Fibroblast of lung (primary cell): ENCODE measurements around the gene CCDC197. TPM values are rescaled to one million over a fixed set of nuclear protein-coding genes. Genes with fewer than 3 reads are reported as not detected.

Experiments
- DNase-seq, 2 donors: peaks; one replicate each; pipeline versions ENCODE4 v3.0.0 to v3.0.0-alpha.2; 2010; ENCODE audit warnings: low read depth in 2 of 2
- H2AFZ ChIP-seq: 2 replicates; pipeline ENCODE4 v1.5.1; 2012; ENCODE audit warnings: low read length, control low read depth, inconsistent platforms
- H3K27ac ChIP-seq: 2 replicates; pipeline ENCODE4 v1.5.1; 2011; ENCODE audit warnings: low read length, control low read depth; ENCODE audit not compliant: insufficient read depth
- H3K27me3 ChIP-seq: 2 replicates; pipeline ENCODE4 v1.5.1; 2011; ENCODE audit warnings: mild to moderate bottlenecking, low read length; ENCODE audit not compliant: control insufficient read depth, insufficient read depth
- H3K36me3 ChIP-seq: 2 replicates; pipeline ENCODE4 v1.5.1; 2011; ENCODE audit warnings: low read length; ENCODE audit not compliant: control insufficient read depth, insufficient read depth
- H3K4me1 ChIP-seq: 2 replicates; pipeline ENCODE4 v1.5.1; 2011; ENCODE audit warnings: low read length; ENCODE audit not compliant: control insufficient read depth, insufficient read depth; ENCODE audit errors: extremely low read depth
- H3K4me2 ChIP-seq: 2 replicates; pipeline ENCODE4 v1.5.1; 2011; ENCODE audit warnings: low read length, control low read depth; ENCODE audit not compliant: insufficient read depth; ENCODE audit errors: extremely low read depth
- H3K4me3 ChIP-seq, 4 experiments: fragments of 200-600 bp in 1 of 4; sonication (generic) in 1 of 4; replicated peaks in 1 of 4; 2 replicates each; pipeline ENCODE4 v1.5.1; 2011 to 2016; ENCODE audit warnings: low read length in 4 of 4, low read depth in 3 of 4, mild to moderate bottlenecking in 3 of 4, control low read depth in 2 of 4, inconsistent platforms in 1 of 4, mixed read lengths in 1 of 4; ENCODE audit not compliant: insufficient read depth in 1 of 4; ENCODE audit errors: control extremely low read depth in 1 of 4
- H3K79me2 ChIP-seq: 2 replicates; pipeline ENCODE4 v1.5.1; 2012; ENCODE audit warnings: mild to moderate bottlenecking, low read length, inconsistent platforms; ENCODE audit not compliant: control insufficient read depth, insufficient read depth
- H3K9ac ChIP-seq: 2 replicates; pipeline ENCODE4 v1.5.1; 2011; ENCODE audit warnings: mild to moderate bottlenecking, low read length, control low read depth; ENCODE audit not compliant: insufficient read depth
- H3K9me3 ChIP-seq: 2 replicates; pipeline ENCODE4 v1.5.1; 2012; ENCODE audit warnings: low read depth, low read length; ENCODE audit not compliant: control insufficient read depth, insufficient read depth
- H4K20me1 ChIP-seq: 2 replicates; pipeline ENCODE4 v1.5.1; 2011; ENCODE audit warnings: low read length; ENCODE audit not compliant: control insufficient read depth, insufficient read depth; ENCODE audit errors: extremely low read depth
- EZH2 ChIP-seq: IDR thresholded peaks from 2 replicates; pipeline ENCODE4 v1.5.1; 2012; ENCODE audit warnings: low read length, control low read depth, mild to moderate bottlenecking; ENCODE audit errors: missing control alignments
- polyA plus RNA-seq, 2 donors: library from polyadenylated mRNA; depleted of rRNA in 1 of 2; stranded (reverse) in 1 of 2; unstranded in 1 of 2; fragments of >200 nt; gene quantifications; 2 replicates each; pipeline ENCODE4 v1.2.1, GENCODE V29; 2011 to 2012; ENCODE audit warnings: missing spikeins in 1 of 2
- total RNA-seq: library from RNA; depleted of rRNA; stranded (reverse); fragments of >200 nt; gene quantifications from 2 replicates; pipeline ENCODE4 v1.2.1, GENCODE V29; 2014
- TF ChIP-seq, protein P1 (sequence below), 2 donors: IDR thresholded peaks in 1 of 2; conservative IDR thresholded peaks in 1 of 2; 1 replicate in 1 of 2; 2 replicates in 1 of 2; pipeline ENCODE4 v1.5.1; 2011 to 2012; ENCODE audit warnings: low read length in 2 of 2, control low read depth in 1 of 2, inconsistent platforms in 1 of 2, low read depth in 1 of 2, mild to moderate bottlenecking in 1 of 2

The CCDC197 gene
- total and polyA plus RNA-seq, 2 donors (not counting 1 experiment from before 2014, with no cell fraction given), result not detected

DNA sequence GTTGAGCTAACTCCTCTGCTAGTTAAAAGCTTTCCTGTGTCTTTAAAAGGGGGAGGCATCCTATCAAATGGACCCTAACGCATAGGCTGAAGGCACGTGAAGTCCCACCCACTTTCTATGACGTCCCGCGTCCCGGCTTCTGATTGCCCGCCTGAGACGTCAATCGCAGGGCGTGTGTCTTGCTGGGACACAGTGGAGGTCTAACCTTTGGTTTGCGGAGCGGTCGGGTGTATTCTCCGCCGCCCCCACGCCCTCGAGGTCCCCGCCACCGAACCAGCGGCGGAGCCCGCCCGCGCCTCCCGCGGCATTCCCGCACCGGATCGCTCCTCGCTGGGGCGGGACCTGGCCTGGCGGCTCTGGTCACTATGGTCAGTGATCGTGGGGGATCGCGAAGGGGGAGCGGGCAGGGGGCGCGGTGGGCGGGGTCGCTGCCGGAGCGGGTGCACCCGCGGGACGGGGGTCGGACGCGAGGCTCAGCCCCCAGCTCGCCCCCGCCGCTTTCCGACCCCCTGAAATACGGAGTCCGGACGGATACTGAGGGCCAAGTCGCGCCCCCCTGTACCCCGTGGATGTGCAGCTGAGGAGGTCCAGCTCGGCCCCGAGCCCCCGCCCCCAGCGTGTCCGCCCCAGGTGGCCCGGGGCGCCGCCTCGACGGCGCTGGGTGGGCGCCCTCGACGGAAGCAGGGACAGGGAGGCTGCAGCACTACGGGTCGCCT, 29.2 kb downstream of the CCDC197 start, which contains the start of gene OTUB2:
Gene OTUB2, plus strand, starts transcription at position 168 of the 716 bp plus-strand sequence. Its CDS starts 198 bp downstream, at position 366.
- Histone ChIP-seq H3K9me3 (no peaks in the 10 kb centered on the region), H2AFZ (peak within 1 kb of the TSS; percentile 68), H3K36me3 (no peaks in the 10 kb centered on the region), H3K4me3 (peak within 1 kb of the TSS; percentile 41 to 66 (median 53)), H3K27me3 (peaks cover 3% of the 10 kb centered on the region), H3K79me2 (no peaks in the 10 kb centered on the region), H3K27ac (no peak within 1 kb of the TSS), H3K9ac (peak within 1 kb of the TSS; percentile 53), H3K4me1 (no peaks in the 10 kb centered on the region), H4K20me1 (no peaks in the 10 kb centered on the region), H3K4me2 (peak within 1 kb of the TSS; percentile 35)
- no peak for TF ChIP-seq EZH2
- TF ChIP-seq, protein P1, sequence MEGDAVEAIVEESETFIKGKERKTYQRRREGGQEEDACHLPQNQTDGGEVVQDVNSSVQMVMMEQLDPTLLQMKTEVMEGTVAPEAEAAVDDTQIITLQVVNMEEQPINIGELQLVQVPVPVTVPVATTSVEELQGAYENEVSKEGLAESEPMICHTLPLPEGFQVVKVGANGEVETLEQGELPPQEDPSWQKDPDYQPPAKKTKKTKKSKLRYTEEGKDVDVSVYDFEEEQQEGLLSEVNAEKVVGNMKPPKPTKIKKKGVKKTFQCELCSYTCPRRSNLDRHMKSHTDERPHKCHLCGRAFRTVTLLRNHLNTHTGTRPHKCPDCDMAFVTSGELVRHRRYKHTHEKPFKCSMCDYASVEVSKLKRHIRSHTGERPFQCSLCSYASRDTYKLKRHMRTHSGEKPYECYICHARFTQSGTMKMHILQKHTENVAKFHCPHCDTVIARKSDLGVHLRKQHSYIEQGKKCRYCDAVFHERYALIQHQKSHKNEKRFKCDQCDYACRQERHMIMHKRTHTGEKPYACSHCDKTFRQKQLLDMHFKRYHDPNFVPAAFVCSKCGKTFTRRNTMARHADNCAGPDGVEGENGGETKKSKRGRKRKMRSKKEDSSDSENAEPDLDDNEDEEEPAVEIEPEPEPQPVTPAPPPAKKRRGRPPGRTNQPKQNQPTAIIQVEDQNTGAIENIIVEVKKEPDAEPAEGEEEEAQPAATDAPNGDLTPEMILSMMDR (conservative IDR thresholded peaks at IDR 0.05 in 1 of 2, IDR thresholded peaks at IDR 0.05 in 1 of 2; ENCODE audit: low read depth in 1 of 2, low read length in 2 of 2), result no peak
- peak; percentile 98 for DNase-seq

DNA sequence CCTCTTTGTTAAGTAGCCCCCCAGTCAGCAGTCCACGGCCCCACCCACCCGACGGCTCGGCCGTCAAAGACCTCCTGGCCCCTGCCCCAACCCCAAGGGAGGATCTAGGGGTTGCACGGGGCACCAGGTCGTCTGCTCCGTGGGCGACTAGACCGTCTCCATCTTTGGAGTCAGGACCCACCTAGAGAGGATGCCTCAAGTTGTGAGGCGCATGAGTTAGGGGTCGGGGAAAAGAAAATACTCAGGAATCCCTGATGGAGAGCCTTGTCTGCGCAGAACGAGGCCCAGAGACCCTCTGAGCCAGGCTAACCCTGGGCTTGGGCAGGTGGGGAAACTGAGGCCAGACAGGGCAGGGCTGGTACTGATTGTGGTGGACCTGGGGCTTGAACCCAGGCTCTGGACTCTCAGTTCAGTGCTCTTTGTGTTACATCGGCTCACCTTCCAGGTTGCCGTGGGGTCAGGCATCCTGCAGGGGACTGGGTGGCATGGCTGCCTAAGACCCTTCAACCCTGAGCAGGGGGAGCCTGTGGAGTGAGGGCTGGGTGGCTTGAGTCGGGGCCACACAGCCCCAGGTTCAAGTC, 29.9 kb downstream of the CCDC197 start:
- Histone ChIP-seq H3K27ac (no peak overlapping the region), H3K4me1 (no peaks in the 10 kb centered on the region), H3K79me2 (no peaks in the 10 kb centered on the region), H3K4me3 (peak overlapping the region; percentile 24 to 66 (median 46)), H3K36me3 (no peaks in the 10 kb centered on the region), H3K9me3 (no peaks in the 10 kb centered on the region), H3K9ac (no peak overlapping the region), H4K20me1 (no peaks in the 10 kb centered on the region), H2AFZ (peak overlapping the region; percentile 23), H3K4me2 (peak overlapping the region; percentile 25), H3K27me3 (peaks cover 3% of the 10 kb centered on the region)
- DNase-seq, result no peak
- no peak for TF ChIP-seq EZH2
- TF ChIP-seq, protein P1 (conservative IDR thresholded peaks at IDR 0.05 in 1 of 2, IDR thresholded peaks at IDR 0.05 in 1 of 2; ENCODE audit: low read depth in 1 of 2, low read length in 2 of 2), result no peak

DNA sequence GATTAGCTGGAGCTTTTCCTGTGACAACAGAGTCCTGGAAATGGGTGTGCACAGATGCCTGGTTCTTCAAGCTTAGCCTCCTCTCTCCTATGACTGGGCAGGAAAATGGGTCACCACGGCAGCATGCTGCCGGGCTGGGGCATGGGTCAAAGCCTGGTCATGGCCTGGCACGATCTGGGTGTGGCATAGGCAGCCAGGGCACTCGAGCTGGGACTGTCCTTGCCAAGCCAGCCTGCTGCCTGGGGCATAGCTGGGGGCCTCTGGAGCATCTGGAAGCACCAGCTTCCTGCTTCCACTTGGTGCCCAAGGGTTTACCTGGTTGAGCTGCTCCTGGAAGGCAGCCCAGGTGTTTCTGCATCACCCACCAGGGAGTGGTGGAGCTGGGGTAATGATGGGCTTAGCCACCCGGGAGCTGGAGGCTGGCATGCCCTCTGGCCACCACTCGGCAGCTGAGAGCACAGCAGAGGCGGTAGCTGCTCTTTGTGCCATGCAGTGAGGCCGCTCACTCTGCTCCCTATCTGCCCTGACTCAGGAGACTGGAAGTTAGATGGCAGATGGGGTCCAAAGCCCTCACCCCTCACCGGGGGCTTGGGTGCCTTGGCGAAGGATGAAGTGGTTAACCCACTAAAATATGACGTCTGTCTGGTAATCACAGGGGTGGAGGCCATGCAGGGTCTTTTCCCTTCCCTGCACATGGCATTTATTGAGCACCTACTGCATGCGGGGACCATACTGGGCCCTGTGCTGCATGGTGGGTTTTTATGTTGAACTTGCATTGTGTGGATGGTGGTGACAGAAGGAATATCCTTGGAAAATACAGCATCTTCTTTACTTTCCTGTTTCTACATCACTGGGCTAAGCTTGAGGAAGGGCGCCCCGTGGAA, 30.7 kb downstream of the CCDC197 start:
- Histone ChIP-seq H3K4me1 (no peaks in the 10 kb centered on the region), H2AFZ (no peak overlapping the region), H3K36me3 (no peaks in the 10 kb centered on the region), H3K27ac (no peak overlapping the region), H3K9ac (no peak overlapping the region), H4K20me1 (no peaks in the 10 kb centered on the region), H3K4me3 (no peak overlapping the region), H3K27me3 (peaks cover 3% of the 10 kb centered on the region), H3K4me2 (no peak overlapping the region), H3K9me3 (no peaks in the 10 kb centered on the region), H3K79me2 (no peaks in the 10 kb centered on the region)
- TF ChIP-seq, protein P1 (conservative IDR thresholded peaks at IDR 0.05 in 1 of 2, IDR thresholded peaks at IDR 0.05 in 1 of 2; ENCODE audit: low read depth in 1 of 2, low read length in 2 of 2), result no peak
- TF ChIP-seq EZH2, result no peak
- no peak for DNase-seq
